Panc1 (cell line): ENCODE data around the gene SLC4A1AP. TPM values are rescaled to one million over a fixed set of nuclear protein-coding genes. Genes with fewer than 3 reads are reported as not detected.
"Not testable (repeated sequence)": the region's sequence is repeated elsewhere in the genome, so short reads cannot be mapped to it uniquely, and the experiment has no call there.

Experiments
- ATAC-seq: fragments of 200-7000 bp; cut with Tn5 transposase; 2 replicates; pipeline ENCODE4 v1.9.1; 2020; ENCODE audit warnings: mild to moderate bottlenecking, moderate library complexity
- BruUV-seq: library from RNA; stranded (reverse); fragments of 400-500 nt; replicated peaks from 2 replicates; lab custom pipeline; 2021; lab: Mats Ljungman, UMichigan
- CTCF ChIA-PET: fragments of 300-600 bp; sonication (Branson Sonifier 250); formaldehyde crosslinking; loops from one replicate; lab custom pipeline; 2022; ENCODE audit warnings: antibody characterized with exemption; lab: Charles Lee
- POLR2A ChIA-PET: fragments of 300-600 bp; sonication (Branson Sonifier 250); formaldehyde crosslinking; loops from one replicate; lab custom pipeline; 2022; ENCODE audit warnings: antibody characterized with exemption; lab: Charles Lee
- DNase-seq: peaks from one replicate; pipeline ENCODE4 v3.0.0-alpha.2; 2010; ENCODE audit warnings: low read depth, low spot score
- H3K27ac ChIP-seq: 2 replicates; pipeline ENCODE4 v1.5.1; 2011; ENCODE audit warnings: mild to moderate bottlenecking, low read length, inconsistent platforms
- H3K27me3 ChIP-seq: fragments of 200-500 bp; sonication (Bioruptor generic); 2 replicates; pipeline ENCODE4 v1.6.0; 2014; ENCODE audit warnings: low read length, inconsistent platforms; ENCODE audit not compliant: control insufficient read depth, insufficient read depth
- H3K36me3 ChIP-seq: fragments of 200-500 bp; sonication (Bioruptor generic); 2 replicates; pipeline ENCODE4 v1.5.1; 2014; ENCODE audit warnings: inconsistent platforms, mild to moderate bottlenecking, low read length, moderate library complexity; ENCODE audit not compliant: control insufficient read depth, insufficient read depth
- H3K4me1 ChIP-seq: 2 replicates; pipeline ENCODE4 v1.5.1; 2011; ENCODE audit warnings: inconsistent platforms, mild to moderate bottlenecking, low read length, moderate library complexity; ENCODE audit not compliant: control insufficient read depth, insufficient read depth
- H3K4me3 ChIP-seq, 2 experiments: 2 replicates each; pipeline ENCODE4 v1.5.1; 2011 to 2012; ENCODE audit warnings: low read depth in 2 of 2, low read length in 2 of 2, mild to moderate bottlenecking in 2 of 2, inconsistent platforms in 1 of 2, moderate library complexity in 1 of 2
- H3K9me3 ChIP-seq: fragments of 200-500 bp; sonication (Bioruptor generic); 2 replicates; pipeline ENCODE4 v1.5.1; 2014; ENCODE audit warnings: low read depth, mild to moderate bottlenecking, inconsistent platforms, low read length, moderate library complexity; ENCODE audit not compliant: control insufficient read depth, insufficient read depth
- POLR2AphosphoS5 ChIP-seq: IDR thresholded peaks from 2 replicates; pipeline ENCODE4 v1.6.1; 2012; ENCODE audit warnings: mild to moderate bottlenecking, low read depth, low read length, moderate library complexity
- SIN3A ChIP-seq: IDR thresholded peaks from 2 replicates; pipeline ENCODE4 v1.6.1; 2012; ENCODE audit warnings: low read depth, mild to moderate bottlenecking, low read length, moderate library complexity, borderline replicate concordance; ENCODE audit not compliant: insufficient read depth
- TCF7L2 ChIP-seq: IDR thresholded peaks from 2 replicates; pipeline ENCODE4 v1.6.1; 2011; ENCODE audit warnings: mild to moderate bottlenecking, low read depth, low read length, inconsistent platforms
- in situ Hi-C: cut with HindIII; loops from 2 replicates; pipeline ENCODE4 v1.10.0; 2016; ENCODE audit warnings: low sequenced_read_pairs, low pct_unique_long_range_greater_than_20kb
- intact Hi-C: fragments of 100-400 bp; cut with micrococcal nuclease; formaldehyde crosslinking; loops from one replicate; pipeline ENCODE4 v1.10.0; 2022; ENCODE audit not compliant: unreplicated experiment
- total RNA-seq: library from RNA; stranded (reverse); gene quantifications from one replicate; pipeline ENCODE4 v1.2.1, GENCODE V29; 2021; ENCODE audit not compliant: unreplicated experiment
- TF ChIP-seq, protein P1 (sequence below): fragments of 450-650 bp; IDR thresholded peaks from 2 replicates; pipeline ENCODE4 v1.5.1; 2017; ENCODE audit warnings: mild to moderate bottlenecking

SLC4A1AP gene
- total RNA-seq, 1 experiment from 2014 or later, result 22.2 TPM

- H3K4me3 ChIP-seq, result no peak overlapping the region
- no peak overlapping the region for H3K27ac ChIP-seq
- BruUV-seq, result no TSS peak
- POLR2A ChIA-PET, result interaction anchor here (0.7 kb wide), 1 partner anchor 11 kb away, joined by 4 read pairs; no protein-coding TSS in a partner anchor
- DNase-seq (no peak), ATAC-seq (no peak)
- in situ Hi-C loops (no loop called here), intact Hi-C loops (no loop called here)
- no peaks in the 10 kb centered on the region for H3K27me3 ChIP-seq
- peaks cover 21% of the 10 kb centered on the region for H3K36me3 ChIP-seq
- H3K9me3 ChIP-seq, result no peaks in the 10 kb centered on the region
- H3K4me1 ChIP-seq, result no peaks in the 10 kb centered on the region
- TF ChIP-seq, protein P1, sequence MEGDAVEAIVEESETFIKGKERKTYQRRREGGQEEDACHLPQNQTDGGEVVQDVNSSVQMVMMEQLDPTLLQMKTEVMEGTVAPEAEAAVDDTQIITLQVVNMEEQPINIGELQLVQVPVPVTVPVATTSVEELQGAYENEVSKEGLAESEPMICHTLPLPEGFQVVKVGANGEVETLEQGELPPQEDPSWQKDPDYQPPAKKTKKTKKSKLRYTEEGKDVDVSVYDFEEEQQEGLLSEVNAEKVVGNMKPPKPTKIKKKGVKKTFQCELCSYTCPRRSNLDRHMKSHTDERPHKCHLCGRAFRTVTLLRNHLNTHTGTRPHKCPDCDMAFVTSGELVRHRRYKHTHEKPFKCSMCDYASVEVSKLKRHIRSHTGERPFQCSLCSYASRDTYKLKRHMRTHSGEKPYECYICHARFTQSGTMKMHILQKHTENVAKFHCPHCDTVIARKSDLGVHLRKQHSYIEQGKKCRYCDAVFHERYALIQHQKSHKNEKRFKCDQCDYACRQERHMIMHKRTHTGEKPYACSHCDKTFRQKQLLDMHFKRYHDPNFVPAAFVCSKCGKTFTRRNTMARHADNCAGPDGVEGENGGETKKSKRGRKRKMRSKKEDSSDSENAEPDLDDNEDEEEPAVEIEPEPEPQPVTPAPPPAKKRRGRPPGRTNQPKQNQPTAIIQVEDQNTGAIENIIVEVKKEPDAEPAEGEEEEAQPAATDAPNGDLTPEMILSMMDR, result no peak
- no peak for TF ChIP-seq SIN3A
- CTCF ChIA-PET, result interaction anchor here (1.6 kb wide), 1 partner anchor 21 kb away, joined by 4 read pairs; no protein-coding TSS in a partner anchor
Measured at GRCh38 chr2:27681841-27682240, 18.2 kb downstream of the SLC4A1AP start.

- H3K4me3 ChIP-seq, H3K27ac ChIP-seq, ATAC-seq, intact Hi-C loops, DNase-seq, H3K27me3 ChIP-seq, H3K9me3 ChIP-seq, H3K4me1 ChIP-seq, BruUV-seq, in situ Hi-C loops: not testable (repeated sequence)
- CTCF ChIA-PET, result interaction anchor here (0.7 to 1.6 kb wide), 3 partner anchors 19 to 33 kb away, joined by 4 to 10 read pairs (median 4); no protein-coding TSS in a partner anchor
- H3K36me3 ChIP-seq, result peaks cover 16% of the 10 kb centered on the region
- POLR2A ChIA-PET, result interaction anchor here (0.7 kb wide), 1 partner anchor 11 kb away, joined by 4 read pairs; no protein-coding TSS in a partner anchor
Measured at GRCh38 chr2:27682334-27682771, 18.7 kb downstream of the SLC4A1AP start.

DNA sequence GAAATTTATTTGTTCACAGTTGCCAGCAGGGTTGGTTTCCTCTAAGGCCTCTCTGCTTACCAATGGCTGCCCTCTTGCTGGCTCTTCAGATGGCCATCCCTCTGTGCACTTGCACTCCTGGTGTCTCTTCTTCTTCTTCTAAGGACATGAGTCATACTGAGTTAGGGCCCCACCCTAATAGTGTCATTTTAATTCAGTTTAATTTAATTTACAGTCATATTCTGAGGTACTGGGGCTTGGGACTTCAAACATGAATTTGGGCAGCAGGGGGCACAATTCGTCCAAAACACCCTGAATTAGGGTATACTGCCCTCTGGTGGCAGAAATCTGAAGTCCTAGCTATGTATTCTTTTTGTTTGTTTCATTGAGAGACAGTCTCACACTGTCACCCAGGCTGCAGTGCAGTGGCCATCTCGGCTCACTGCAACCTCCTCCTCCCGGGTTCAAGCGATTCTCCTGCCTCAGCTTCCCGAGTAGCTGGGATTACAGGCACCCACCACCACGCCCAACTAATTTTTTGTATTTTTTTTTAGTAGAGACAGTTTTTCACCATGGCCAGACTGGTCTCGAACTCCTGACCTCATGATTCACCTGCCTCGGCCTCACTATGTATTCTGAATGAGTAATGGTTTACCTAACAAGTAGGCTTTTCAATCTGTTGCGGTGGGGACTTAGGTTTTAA, 19.8 kb downstream of the SLC4A1AP start:
- Histone ChIP-seq H3K4me3 (no peak overlapping the region), H3K36me3 (peaks cover 12% of the 10 kb centered on the region), H3K4me1 (no peaks in the 10 kb centered on the region), H3K27ac (no peak overlapping the region), H3K27me3 (no peaks in the 10 kb centered on the region), H3K9me3 (no peaks in the 10 kb centered on the region)
- in situ Hi-C loops (no loop called here), intact Hi-C loops (no loop called here)
- TF ChIP-seq TCF7L2, result no peak
- TF ChIP-seq, protein P1, result peak; percentile 98
- TF ChIP-seq POLR2AphosphoS5, result no peak
- TF ChIP-seq SIN3A, result no peak
- ATAC-seq (peak; percentile 92), DNase-seq (peak; percentile 93)
- ChIA-PET CTCF (interaction anchor here (0.5 to 1.8 kb wide), 12 partner anchors 10 to 713 kb away, joined by 3 to 7 read pairs (median 4); partner anchors contain the start of genes NRBP1, PPM1G and SLC4A1AP), POLR2A (no interaction called here)
- no TSS peak for BruUV-seq

DNA sequence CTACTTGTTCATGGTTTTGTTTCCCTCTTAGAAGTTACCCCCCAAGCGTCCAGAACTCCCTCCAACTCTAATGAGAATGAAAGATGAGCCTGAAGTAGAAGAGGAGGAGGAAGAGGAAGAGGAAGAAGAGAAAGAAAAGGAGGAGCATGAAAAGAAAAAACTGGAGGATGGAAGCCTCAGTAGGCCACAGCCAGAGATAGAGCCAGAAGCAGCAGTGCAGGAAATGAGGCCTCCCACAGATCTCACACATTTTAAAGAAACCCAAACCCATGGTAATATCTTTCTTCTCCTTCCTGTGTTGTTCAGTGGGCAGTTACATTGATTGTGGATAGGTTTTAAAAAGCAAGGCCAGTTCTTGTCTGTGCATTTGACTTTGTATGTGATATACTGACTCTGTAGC, 21.3 kb downstream of the SLC4A1AP start:
- CTCF ChIA-PET, result interaction anchor here (0.6 to 0.9 kb wide), 2 partner anchors 272 to 403 kb away, joined by 3 to 8 read pairs; no protein-coding TSS in a partner anchor
- ATAC-seq, in situ Hi-C loops: not testable (repeated sequence)

More for the DNA sequence above, 21.3 kb downstream of the SLC4A1AP start:
- H3K27ac ChIP-seq, POLR2A ChIA-PET, H3K4me3 ChIP-seq, H3K27me3 ChIP-seq, DNase-seq, H3K4me1 ChIP-seq, intact Hi-C loops, H3K9me3 ChIP-seq, BruUV-seq: not testable (repeated sequence)
- H3K36me3 ChIP-seq, result peaks cover 18% of the 10 kb centered on the region
